Measurements from ENCODE around the gene TPSG1.

Gene TPSG1

GRCh38 chr16:1215574-1216295 is 9.3 kb downstream of the TPSG1 start:
- TF ChIP-seq ZNF274 (IDR thresholded peaks at IDR 0.05; ENCODE audit: low read depth, low read length) = no peak
- no peak overlapping the region for H3K4me3 ChIP-seq (ENCODE audit: low read length)

- no peak overlapping the region for H3K4me3 ChIP-seq (ENCODE audit: low read length)
- no peak for TF ChIP-seq ZNF274 (IDR thresholded peaks at IDR 0.05; ENCODE audit: low read depth, low read length)
These were observed 10.3 kb downstream of the TPSG1 start for GRCh38 chr16:1214719-1215118.

GRCh38 chr16:1213796-1214372 is 11.2 kb downstream of the TPSG1 start:
- H3K4me3 ChIP-seq (ENCODE audit: low read length) = no peak overlapping the region
- TF ChIP-seq ZNF274 (IDR thresholded peaks at IDR 0.05; ENCODE audit: low read depth, low read length) = no peak

- no peak for TF ChIP-seq ZNF274 (IDR thresholded peaks at IDR 0.05; ENCODE audit: low read depth, low read length)
These were observed 11.8 kb downstream of the TPSG1 start for GRCh38 chr16:1213231-1213630.

GRCh38 chr16:1212616-1213194 is 12.4 kb downstream of the TPSG1 start:
- TF ChIP-seq ZNF274 (IDR thresholded peaks at IDR 0.05; ENCODE audit: low read depth, low read length) = no peak
- H3K4me3 ChIP-seq (ENCODE audit: low read length) = no peak overlapping the region

More at GRCh38 chr16:1213231-1213630, 11.8 kb downstream of the TPSG1 start:
- H3K4me3 ChIP-seq (ENCODE audit: low read length) = no peak overlapping the region

- H3K4me3 ChIP-seq (ENCODE audit: low read length) = no peak overlapping the region
- TF ChIP-seq ZNF274 (IDR thresholded peaks at IDR 0.05; ENCODE audit: low read depth, low read length) = no peak
These were observed 13.4 kb downstream of the TPSG1 start for GRCh38 chr16:1211451-1212268.

- TF ChIP-seq ZNF274 (IDR thresholded peaks at IDR 0.05; ENCODE audit: low read depth, low read length) = no peak
These were observed 14.6 kb downstream of the TPSG1 start for GRCh38 chr16:1210461-1210860.

GRCh38 chr16:1209081-1209480 is 16.0 kb downstream of the TPSG1 start:
- no peak for TF ChIP-seq ZNF274 (IDR thresholded peaks at IDR 0.05; ENCODE audit: low read depth, low read length)
- H3K4me3 ChIP-seq (ENCODE audit: low read length) = no peak overlapping the region

More at GRCh38 chr16:1210461-1210860, 14.6 kb downstream of the TPSG1 start:
- no peak overlapping the region for H3K4me3 ChIP-seq (ENCODE audit: low read length)

- no peak overlapping the region for H3K4me3 ChIP-seq (ENCODE audit: low read length)
- TF ChIP-seq ZNF274 (IDR thresholded peaks at IDR 0.05; ENCODE audit: low read depth, low read length) = no peak
These were observed 16.7 kb downstream of the TPSG1 start for GRCh38 chr16:1208239-1208830.

- no peak for TF ChIP-seq ZNF274 (IDR thresholded peaks at IDR 0.05; ENCODE audit: low read depth, low read length)
- no peak overlapping the region for H3K4me3 ChIP-seq (ENCODE audit: low read length)
These were observed 18.3 kb downstream of the TPSG1 start for GRCh38 chr16:1206786-1207185.

GRCh38 chr16:1206326-1206725 is 18.7 kb downstream of the TPSG1 start:
- TF ChIP-seq ZNF274 (IDR thresholded peaks at IDR 0.05; ENCODE audit: low read depth, low read length) = no peak
- no peak overlapping the region for H3K4me3 ChIP-seq (ENCODE audit: low read length)

GRCh38 chr16:1204933-1205332 is 20.1 kb downstream of the TPSG1 start:
- TF ChIP-seq ZNF274 (IDR thresholded peaks at IDR 0.05; ENCODE audit: low read depth, low read length) = no peak

GRCh38 chr16:1202274-1202673 is 22.8 kb downstream of the TPSG1 start:
- TF ChIP-seq ZNF274 (IDR thresholded peaks at IDR 0.05; ENCODE audit: low read depth, low read length) = no peak

More at GRCh38 chr16:1204933-1205332, 20.1 kb downstream of the TPSG1 start:
- no peak overlapping the region for H3K4me3 ChIP-seq (ENCODE audit: low read length)

GRCh38 chr16:1201444-1201843 is 23.6 kb downstream of the TPSG1 start:
- no peak overlapping the region for H3K4me3 ChIP-seq (ENCODE audit: low read length)
- TF ChIP-seq ZNF274 (IDR thresholded peaks at IDR 0.05; ENCODE audit: low read depth, low read length) = no peak

More at GRCh38 chr16:1202274-1202673, 22.8 kb downstream of the TPSG1 start:
- no peak overlapping the region for H3K4me3 ChIP-seq (ENCODE audit: low read length)

All from GM08714 (cell line).